ENCODE data around the gene HPCAL1. TPM values are rescaled to one million over a fixed set of nuclear protein-coding genes. Genes with fewer than 3 reads are reported as not detected.

Gene HPCAL1
- total RNA-seq, 1 donor from 2014 or later: 15.9 TPM

GRCh38 chr2:10433947-10434885 is 131.5 kb downstream of the HPCAL1 start:
- TF ChIP-seq CTCF (IDR thresholded peaks at IDR 0.05): no peak
- peaks cover 4% of the 10 kb centered on the region for H3K27me3 Mint-ChIP-seq
- POLR2A ChIA-PET: interaction anchor here (0.6 to 2.0 kb wide), 13 partner anchors 11 to 361 kb away, joined by 3 to 21 read pairs (median 6); partner anchors contain the start of genes HPCAL1 and ODC1
- H3K4me3 Mint-ChIP-seq: no peak overlapping the region
- no peak overlapping the region for H3K27ac Mint-ChIP-seq
- H3K9me3 Mint-ChIP-seq: no peaks in the 10 kb centered on the region
- peaks cover 14% of the 10 kb centered on the region for H3K36me3 Mint-ChIP-seq (ENCODE audit: low read depth)
- peaks cover 15% of the 10 kb centered on the region for H3K4me1 Mint-ChIP-seq
- intact Hi-C loops (cut with micrococcal nuclease): loop anchor here (10.0 kb wide), 1 partner anchor 619 kb away; no protein-coding TSS in a partner anchor
- ATAC-seq (ENCODE audit: low read depth): no peak
- no peak for DNase-seq
- CTCF ChIA-PET: interaction anchor here (0.8 to 8.6 kb wide), 34 partner anchors 8 to 635 kb away, joined by 3 to 162 read pairs (median 6); partner anchors contain the start of genes ODC1 and RRM2

DNA sequence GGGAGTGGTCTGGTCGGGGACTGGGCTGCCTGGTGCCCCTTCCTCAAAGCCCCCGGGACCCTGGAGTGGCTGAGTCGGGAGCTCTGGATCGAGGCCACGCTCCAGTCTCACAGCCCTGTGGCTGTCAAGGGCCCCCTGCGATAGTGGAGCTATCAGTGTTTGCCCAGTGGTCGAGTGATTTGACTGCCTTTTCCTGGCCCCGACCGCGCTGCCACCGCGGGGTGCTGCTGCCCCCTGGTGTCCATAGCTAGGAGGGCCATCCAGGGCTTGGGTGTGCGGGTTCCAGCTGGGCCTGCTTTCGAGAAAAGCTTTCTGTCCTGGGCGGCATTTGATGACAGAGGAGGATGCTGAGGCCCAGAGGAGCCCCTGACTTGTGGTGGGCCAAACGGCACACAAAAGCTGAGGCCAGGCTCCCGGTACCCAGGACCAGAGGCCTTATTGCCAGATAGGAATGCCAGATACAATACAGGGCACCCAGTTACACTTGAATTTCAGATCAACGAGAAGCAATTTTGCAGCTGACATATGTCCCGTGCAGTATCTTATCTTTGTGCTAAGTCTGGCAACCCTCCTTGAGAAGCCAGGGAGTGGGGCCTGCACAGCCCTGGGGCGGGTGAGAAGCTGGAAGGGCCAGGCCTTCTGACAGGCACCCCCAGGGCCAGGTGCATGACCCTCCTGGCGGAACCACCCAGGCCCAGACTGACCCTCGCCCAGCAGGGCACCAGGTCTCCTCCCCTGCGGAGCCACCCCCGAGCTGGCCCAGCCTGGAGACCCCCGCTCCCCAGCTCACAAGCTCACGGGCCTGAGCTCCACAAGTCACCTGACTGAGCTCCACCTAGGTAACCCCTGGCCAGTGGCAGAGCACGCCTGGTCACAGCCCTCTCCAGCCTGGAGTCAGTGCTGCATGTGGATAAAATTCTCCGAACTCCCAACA is 132.4 kb downstream of the HPCAL1 start:
- DNase-seq (peak; percentile 78), ATAC-seq (ENCODE audit: low read depth) (peak; percentile 87)
- peaks cover 4% of the 10 kb centered on the region for H3K27me3 Mint-ChIP-seq
- H3K4me1 Mint-ChIP-seq: peaks cover 15% of the 10 kb centered on the region
- no peaks in the 10 kb centered on the region for H3K9me3 Mint-ChIP-seq
- H3K36me3 Mint-ChIP-seq (ENCODE audit: low read depth): peaks cover 24% of the 10 kb centered on the region
- H3K4me3 Mint-ChIP-seq: no peak overlapping the region
- peak; percentile 45 for TF ChIP-seq CTCF (IDR thresholded peaks at IDR 0.05)
- no peak overlapping the region for H3K27ac Mint-ChIP-seq
- ChIA-PET POLR2A (interaction anchor here (0.6 to 2.0 kb wide), 13 partner anchors 10 to 362 kb away, joined by 3 to 21 read pairs (median 4); partner anchors contain the start of genes HPCAL1 and ODC1), CTCF (interaction anchor here (0.6 to 8.6 kb wide), 41 partner anchors 8 to 636 kb away, joined by 3 to 162 read pairs (median 5); partner anchors contain the start of genes ODC1 and RRM2)
- intact Hi-C loops (cut with micrococcal nuclease): loop anchor here (1.0 to 10.0 kb wide), 6 partner anchors 26 to 620 kb away; no protein-coding TSS in a partner anchor

DNA sequence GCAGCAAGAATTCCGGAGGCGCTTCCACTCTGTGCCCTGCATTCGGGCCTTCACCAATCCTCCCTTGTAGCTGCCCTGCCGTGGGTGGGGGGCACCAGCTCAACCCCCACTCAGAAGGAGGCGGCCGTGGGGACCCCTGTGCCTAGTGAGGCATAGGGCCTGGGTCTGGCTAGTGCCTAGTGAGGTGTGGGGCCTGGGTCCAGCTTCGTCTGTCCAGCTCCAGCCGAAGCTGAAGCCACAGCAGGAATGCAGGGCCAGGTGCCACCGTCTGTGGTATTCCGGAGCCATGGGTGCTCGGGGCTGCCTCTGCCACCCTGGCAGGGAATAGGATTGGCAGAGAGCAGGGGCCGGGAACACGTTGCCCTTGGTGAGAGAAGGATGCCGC is 133.1 kb downstream of the HPCAL1 start:
- TF ChIP-seq CTCF (IDR thresholded peaks at IDR 0.05): no peak
- peaks cover 4% of the 10 kb centered on the region for H3K27me3 Mint-ChIP-seq
- peaks cover 15% of the 10 kb centered on the region for H3K4me1 Mint-ChIP-seq
- POLR2A ChIA-PET: interaction anchor here (1.1 to 2.0 kb wide), 9 partner anchors 10 to 363 kb away, joined by 3 to 21 read pairs (median 9); partner anchors contain the start of gene ODC1
- intact Hi-C loops (cut with micrococcal nuclease): loop anchor here (1.0 to 10.0 kb wide), 6 partner anchors 27 to 621 kb away; no protein-coding TSS in a partner anchor
- CTCF ChIA-PET: interaction anchor here (1.0 to 8.6 kb wide), 17 partner anchors 8 to 451 kb away, joined by 3 to 162 read pairs (median 10); partner anchors contain the start of genes ODC1 and RRM2
- ATAC-seq (ENCODE audit: low read depth): no peak
- H3K27ac Mint-ChIP-seq: no peak overlapping the region
- no peak overlapping the region for H3K4me3 Mint-ChIP-seq
- no peak for DNase-seq
- H3K9me3 Mint-ChIP-seq: no peaks in the 10 kb centered on the region
- H3K36me3 Mint-ChIP-seq (ENCODE audit: low read depth): peaks cover 30% of the 10 kb centered on the region

DNA sequence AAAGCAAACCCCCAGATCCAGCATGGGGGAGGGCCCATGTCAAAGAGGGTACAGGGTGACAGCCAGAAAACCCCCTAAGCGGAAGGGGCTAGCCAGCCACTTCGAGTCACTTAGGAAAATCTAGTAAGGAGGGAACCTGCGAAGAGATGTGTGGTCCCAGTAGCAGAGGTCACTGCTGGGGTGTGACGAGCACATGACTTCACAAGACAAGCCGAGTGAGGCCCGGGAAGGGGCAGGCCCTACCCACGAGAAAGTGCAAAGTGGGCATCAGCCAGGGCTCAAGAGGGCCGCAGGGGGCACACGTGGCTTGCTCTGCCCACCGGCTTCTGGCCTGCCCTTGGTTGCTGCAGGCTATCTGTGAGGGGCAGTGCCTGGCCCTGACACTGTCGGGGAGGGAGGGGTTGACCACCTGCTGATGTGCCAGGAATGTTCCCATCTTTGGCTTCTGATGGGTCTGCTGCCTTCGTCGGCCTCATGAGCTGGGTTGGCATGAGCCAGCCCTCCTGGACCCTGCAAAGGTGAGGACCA is 133.9 kb downstream of the HPCAL1 start:
- Mint-ChIP-seq H3K4me3 (no peak overlapping the region), H3K4me1 (peaks cover 15% of the 10 kb centered on the region), H3K36me3 (ENCODE audit: low read depth) (peaks cover 39% of the 10 kb centered on the region), H3K27me3 (no peaks in the 10 kb centered on the region), H3K9me3 (no peaks in the 10 kb centered on the region), H3K27ac (no peak overlapping the region)
- ChIA-PET POLR2A (interaction anchor here (1.0 kb wide), 1 partner anchor 12 kb away, joined by 3 read pairs; the partner anchor contains the start of gene ODC1), CTCF (interaction anchor here (1.3 to 8.6 kb wide), 5 partner anchors 9 to 364 kb away, joined by 3 to 162 read pairs (median 11); partner anchors contain the start of gene RRM2)
- ATAC-seq (ENCODE audit: low read depth) (no peak), DNase-seq (no peak)
- intact Hi-C loops (cut with micrococcal nuclease): loop anchor here (10.0 kb wide), 1 partner anchor 622 kb away; no protein-coding TSS in a partner anchor
- TF ChIP-seq CTCF (IDR thresholded peaks at IDR 0.05): no peak

Data from activated B cell treated with CpG ODN at 0.5 μM for 24 hours (primary cell).